Sigmoid colon (tissue), 7 donors: ENCODE results near the gene LGALS1. TPM values are rescaled to one million over a fixed set of nuclear protein-coding genes. Genes with fewer than 3 reads are reported as not detected.

Source experiments
- DNase-seq: peaks from one replicate; pipeline ENCODE4 v3.0.0-alpha.2; 2019
- H3K27ac ChIP-seq, 4 donors: fragments of 200-600 bp; sonication (generic); one replicate each; pipeline ENCODE4 v1.5.1; 2016 to 2019; ENCODE audit warnings: mild to moderate bottlenecking in 1 of 4
- H3K27me3 ChIP-seq, 3 donors: fragments of 200-600 bp; sonication (generic); one replicate each; pipeline ENCODE4 v1.5.1; 2019; ENCODE audit warnings: mild to moderate bottlenecking in 1 of 3
- H3K36me3 ChIP-seq, 4 donors: fragments of 200-600 bp; sonication (generic); one replicate each; pipeline ENCODE4 v1.5.1; 2016 to 2019
- H3K4me1 ChIP-seq, 4 donors: fragments of 200-600 bp; sonication (generic); one replicate each; pipeline ENCODE4 v1.5.1; 2017 to 2019
- H3K4me3 ChIP-seq, 4 donors: fragments of 200-600 bp; sonication (generic); one replicate each; pipeline ENCODE4 v1.5.1; 2017 to 2019; ENCODE audit warnings: mild to moderate bottlenecking in 2 of 4, moderate library complexity in 1 of 4
- H3K9me3 ChIP-seq, 4 donors: fragments of 200-600 bp in 3 of 4; sonication (generic) in 3 of 4; one replicate each; pipeline versions ENCODE4 v1.5.1 to v1.6.1; 2013 to 2019
- CTCF ChIP-seq, 4 experiments: fragments of 450-650 bp in 3 of 4; fragments of 200-600 bp in 1 of 4; IDR thresholded peaks; one replicate each; pipeline ENCODE4 v1.5.1; 2016 to 2019; ENCODE audit warnings: antibody characterized with exemption in 4 of 4, mild to moderate bottlenecking in 3 of 4, moderate library complexity in 2 of 4
- EP300 ChIP-seq, 4 donors: sonication (generic); formaldehyde crosslinking; IDR thresholded peaks; one replicate each; pipeline ENCODE4 v1.6.1; 2017; ENCODE audit warnings: antibody characterized with exemption in 4 of 4
- POLR2A ChIP-seq, 2 donors: fragments of 450-650 bp; IDR thresholded peaks; one replicate each; pipeline ENCODE4 v1.6.1; 2016; ENCODE audit warnings: antibody characterized with exemption in 2 of 2, mild to moderate bottlenecking in 2 of 2, moderate library complexity in 2 of 2
- POLR2AphosphoS5 ChIP-seq, 4 donors: sonication (generic); formaldehyde crosslinking; IDR thresholded peaks; one replicate each; pipeline ENCODE4 v1.6.1; 2017; ENCODE audit warnings: antibody characterized with exemption in 4 of 4
- WGBS, 2 donors: extraction: QIAGEN DNeasy Blood & Tissue Kit; methylation state at CpG; one replicate each; pipeline ENCODE4 v1.1.7; 2013; 5-methylcytosine and 5-hydroxymethylcytosine counted together
- intact Hi-C: fragments of 100-400 bp; cut with DNase I; formaldehyde crosslinking; loops from one replicate; pipeline ENCODE4 v1.15.1; 2023
- polyA plus RNA-seq, 3 donors: library from polyadenylated mRNA; stranded (reverse); fragments of 200-250 nt; gene quantifications; one replicate each; pipeline ENCODE4 v1.2.3, GENCODE V29; 2013
- total RNA-seq, 4 donors: library from RNA; depleted of rRNA; stranded (reverse); fragments of >200 nt; gene quantifications; one replicate each; pipeline ENCODE4 v1.1.0, GENCODE V29; 2016
- donor health status: healthy with polysubstance abuse.
- donor health status: Bipolar disorder and iron deficiency.
- donor health status: healthy.

LGALS1 gene
- total and polyA plus RNA-seq, 7 donors, result 373 to 2,925 (median 911) TPM

- TF ChIP-seq CTCF (IDR thresholded peaks at IDR 0.05), result no peak
- TF ChIP-seq POLR2AphosphoS5 (IDR thresholded peaks at IDR 0.05), result no peak
- TF ChIP-seq EP300 (IDR thresholded peaks at IDR 0.05), result no peak
- no peak for TF ChIP-seq POLR2A (IDR thresholded peaks at IDR 0.05)
- Histone ChIP-seq H3K27me3 (no peaks in the 10 kb centered on the region), H3K4me3 (no peak overlapping the region), H3K36me3 (peaks cover 5 to 51% (median 13%) of the 10 kb centered on the region in 4 donors), H3K9me3 (no peaks in the 10 kb centered on the region), H3K4me1 (peaks cover 0 to 50% (median 38%) of the 10 kb centered on the region in 4 donors), H3K27ac (peak overlapping the region; percentile 66 to 92 (median 86))
- intact Hi-C loops, result loop anchor here (5.0 to 10.0 kb wide), 2 partner anchors 165 to 328 kb away; partner anchors contain the start of genes C22orf23 and POLR2F
- WGBS, 2 donors, result 44 to 65% methylated on average over 7 of the region's 7 CpGs
- DNase-seq, result no peak
Observed at GRCh38 chr22:37627121-37627520, 48.3 kb upstream of the LGALS1 start.

DNA sequence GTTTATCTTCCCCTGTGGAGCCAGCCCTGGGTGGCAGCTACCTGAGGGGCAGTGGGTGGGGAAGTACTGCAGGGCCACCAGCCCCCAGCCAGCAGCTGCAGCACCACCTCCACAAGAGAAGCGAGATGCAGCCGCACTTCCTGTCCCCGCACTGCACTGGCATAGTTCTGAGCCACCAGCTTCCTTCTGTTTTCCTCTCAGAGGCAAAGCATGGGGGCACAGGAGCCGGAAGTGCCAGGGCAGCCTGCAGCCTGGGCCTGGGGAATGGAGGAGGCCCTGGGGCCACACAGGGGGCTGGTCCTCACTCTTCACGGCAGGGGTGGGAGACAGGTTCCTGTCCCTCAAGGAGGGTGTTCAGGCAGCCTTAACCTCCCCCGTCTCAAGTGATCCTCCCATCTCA, 47.9 kb upstream of the LGALS1 start:
- Histone ChIP-seq H3K4me1 (peaks cover 0 to 51% (median 38%) of the 10 kb centered on the region in 4 donors), H3K27me3 (no peaks in the 10 kb centered on the region), H3K36me3 (peaks cover 5 to 51% (median 12%) of the 10 kb centered on the region in 4 donors), H3K4me3 (no peak overlapping the region), H3K9me3 (no peaks in the 10 kb centered on the region), H3K27ac (peak overlapping the region; percentile 66 to 92 (median 86))
- intact Hi-C loops, result loop anchor here (5.0 to 10.0 kb wide), 2 partner anchors 165 to 327 kb away; partner anchors contain the start of genes C22orf23 and POLR2F
- DNase-seq, result no peak
- 40 to 55% methylated on average over 6 of the region's 6 CpGs for WGBS, 2 donors
- TF ChIP-seq EP300 (IDR thresholded peaks at IDR 0.05) (no peak), POLR2AphosphoS5 (IDR thresholded peaks at IDR 0.05) (no peak), CTCF (IDR thresholded peaks at IDR 0.05) (no peak), POLR2A (IDR thresholded peaks at IDR 0.05) (no peak)

DNA sequence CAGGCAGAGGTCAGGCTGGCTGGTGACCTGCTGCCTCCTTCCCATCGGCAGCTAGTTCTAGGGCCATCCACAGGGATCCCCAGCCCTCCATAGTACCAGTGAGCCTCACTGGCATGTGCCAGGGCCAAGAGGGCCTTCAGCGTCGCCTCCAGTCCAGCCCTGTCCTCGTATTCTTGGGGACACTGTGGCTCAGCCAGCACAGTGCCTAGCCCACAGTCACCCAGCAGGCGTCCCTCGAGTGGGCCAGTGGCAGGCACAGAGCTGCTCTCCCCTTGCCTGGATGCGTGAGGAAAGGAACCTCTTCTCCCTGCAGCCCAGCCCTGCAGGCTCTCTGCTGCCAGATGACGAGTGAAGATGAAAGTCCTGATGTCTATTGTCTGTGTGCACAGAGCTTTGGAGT, 46.6 kb upstream of the LGALS1 start:
- H3K9me3 ChIP-seq, result no peaks in the 10 kb centered on the region
- H3K27ac ChIP-seq, result peak overlapping the region in 1 of 4 donors; percentile 91
- peaks cover 0 to 57% (median 44%) of the 10 kb centered on the region in 4 donors for H3K4me1 ChIP-seq
- peaks cover 5 to 44% (median 12%) of the 10 kb centered on the region in 4 donors for H3K36me3 ChIP-seq
- WGBS, 2 donors, result 92 to 94% methylated on average over 8 of the region's 8 CpGs
- TF ChIP-seq POLR2AphosphoS5 (IDR thresholded peaks at IDR 0.05), result no peak
- no peak for TF ChIP-seq POLR2A (IDR thresholded peaks at IDR 0.05)
- TF ChIP-seq EP300 (IDR thresholded peaks at IDR 0.05), result no peak
- TF ChIP-seq CTCF (IDR thresholded peaks at IDR 0.05), result no peak
- no peak for DNase-seq
- no peaks in the 10 kb centered on the region for H3K27me3 ChIP-seq
- H3K4me3 ChIP-seq, result no peak overlapping the region
- intact Hi-C loops, result loop anchor here (5.0 to 10.0 kb wide), 2 partner anchors 163 to 326 kb away; partner anchors contain the start of genes C22orf23 and POLR2F

GRCh38 chr22:37629928-37630327, 45.5 kb upstream of the LGALS1 start:
- DNase-seq, result no peak
- H3K4me1 ChIP-seq, result peaks cover 2 to 57% (median 49%) of the 10 kb centered on the region in 4 donors
- peaks cover 5 to 44% (median 12%) of the 10 kb centered on the region in 4 donors for H3K36me3 ChIP-seq
- WGBS, 2 donors, result 90 to 91% methylated on average over 10 of the region's 10 CpGs
- no peak overlapping the region for H3K4me3 ChIP-seq
- H3K9me3 ChIP-seq, result no peaks in the 10 kb centered on the region
- H3K27me3 ChIP-seq, result no peaks in the 10 kb centered on the region
- no peak overlapping the region for H3K27ac ChIP-seq
- intact Hi-C loops, result loop anchor here (5.0 to 10.0 kb wide), 2 partner anchors 162 to 325 kb away; partner anchors contain the start of genes C22orf23 and POLR2F
- TF ChIP-seq POLR2AphosphoS5 (IDR thresholded peaks at IDR 0.05) (no peak), POLR2A (IDR thresholded peaks at IDR 0.05) (no peak), CTCF (IDR thresholded peaks at IDR 0.05) (no peak), EP300 (IDR thresholded peaks at IDR 0.05) (no peak)
